Nephron progenitor cell (in vitro differentiated cells): ENCODE data around the gene KIF18B.

Source experiments
- DNase-seq: peaks from one replicate; pipeline ENCODE4 v3.0.0; 2021
- H3K27ac Mint-ChIP-seq: 2 replicates; pipeline ENCODE4 v1.8.0; 2021; ENCODE audit warnings: mild to moderate bottlenecking, moderate library complexity, mixed read lengths
- H3K27me3 Mint-ChIP-seq: 2 replicates; pipeline ENCODE4 v1.8.0; 2021; ENCODE audit warnings: mild to moderate bottlenecking, low read depth, mixed read lengths; ENCODE audit not compliant: poor library complexity
- H3K36me3 Mint-ChIP-seq: 2 replicates; pipeline ENCODE4 v1.8.0; 2021; ENCODE audit warnings: low read depth, mixed read lengths
- H3K4me1 Mint-ChIP-seq: 2 replicates; pipeline ENCODE4 v1.8.0; 2021; ENCODE audit warnings: mixed read lengths
- H3K4me3 Mint-ChIP-seq: 2 replicates; pipeline ENCODE4 v1.8.0; 2021; ENCODE audit warnings: mild to moderate bottlenecking, moderate library complexity, mixed read lengths
- H3K9me3 Mint-ChIP-seq: 2 replicates; pipeline ENCODE4 v1.8.0; 2021; ENCODE audit warnings: mild to moderate bottlenecking, moderate library complexity, mixed read lengths
- TF ChIP-seq, protein P1 (sequence below): fragments of 200-600 bp; sonication (generic); IDR thresholded peaks from 2 replicates; pipeline ENCODE4 v1.5.0; 2021; ENCODE audit warnings: antibody characterized with exemption

Gene KIF18B

DNA sequence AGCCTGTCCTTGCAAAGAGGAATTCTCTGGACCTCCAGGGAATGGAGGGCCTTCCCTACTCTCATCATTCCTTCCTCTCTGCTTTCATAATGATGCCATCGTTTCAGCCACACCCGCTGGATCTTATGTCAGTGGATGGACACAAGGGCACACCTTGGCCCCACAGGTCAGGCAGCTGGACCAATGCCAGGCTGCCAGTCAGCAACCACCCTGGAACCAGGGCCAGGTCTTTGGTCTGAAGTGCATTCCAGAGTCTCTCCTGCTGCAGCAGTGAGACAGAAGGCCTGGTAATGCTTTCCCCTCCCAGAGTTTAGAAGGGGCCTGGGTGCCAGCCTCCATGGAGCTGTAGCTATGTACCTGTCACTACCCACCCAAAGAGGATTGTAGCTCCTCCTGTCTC lies 13.1 kb upstream of the KIF18B start:
- TF ChIP-seq, protein P1, sequence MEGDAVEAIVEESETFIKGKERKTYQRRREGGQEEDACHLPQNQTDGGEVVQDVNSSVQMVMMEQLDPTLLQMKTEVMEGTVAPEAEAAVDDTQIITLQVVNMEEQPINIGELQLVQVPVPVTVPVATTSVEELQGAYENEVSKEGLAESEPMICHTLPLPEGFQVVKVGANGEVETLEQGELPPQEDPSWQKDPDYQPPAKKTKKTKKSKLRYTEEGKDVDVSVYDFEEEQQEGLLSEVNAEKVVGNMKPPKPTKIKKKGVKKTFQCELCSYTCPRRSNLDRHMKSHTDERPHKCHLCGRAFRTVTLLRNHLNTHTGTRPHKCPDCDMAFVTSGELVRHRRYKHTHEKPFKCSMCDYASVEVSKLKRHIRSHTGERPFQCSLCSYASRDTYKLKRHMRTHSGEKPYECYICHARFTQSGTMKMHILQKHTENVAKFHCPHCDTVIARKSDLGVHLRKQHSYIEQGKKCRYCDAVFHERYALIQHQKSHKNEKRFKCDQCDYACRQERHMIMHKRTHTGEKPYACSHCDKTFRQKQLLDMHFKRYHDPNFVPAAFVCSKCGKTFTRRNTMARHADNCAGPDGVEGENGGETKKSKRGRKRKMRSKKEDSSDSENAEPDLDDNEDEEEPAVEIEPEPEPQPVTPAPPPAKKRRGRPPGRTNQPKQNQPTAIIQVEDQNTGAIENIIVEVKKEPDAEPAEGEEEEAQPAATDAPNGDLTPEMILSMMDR, result no peak
- H3K36me3 Mint-ChIP-seq, result no peaks in the 10 kb centered on the region
- H3K9me3 Mint-ChIP-seq, result peaks cover 4% of the 10 kb centered on the region
- H3K4me3 Mint-ChIP-seq, result peak overlapping the region; percentile 50
- peaks cover 36% of the 10 kb centered on the region for H3K4me1 Mint-ChIP-seq
- peaks cover 37% of the 10 kb centered on the region for H3K27me3 Mint-ChIP-seq
- no peak overlapping the region for H3K27ac Mint-ChIP-seq
- DNase-seq, result no peak

DNA sequence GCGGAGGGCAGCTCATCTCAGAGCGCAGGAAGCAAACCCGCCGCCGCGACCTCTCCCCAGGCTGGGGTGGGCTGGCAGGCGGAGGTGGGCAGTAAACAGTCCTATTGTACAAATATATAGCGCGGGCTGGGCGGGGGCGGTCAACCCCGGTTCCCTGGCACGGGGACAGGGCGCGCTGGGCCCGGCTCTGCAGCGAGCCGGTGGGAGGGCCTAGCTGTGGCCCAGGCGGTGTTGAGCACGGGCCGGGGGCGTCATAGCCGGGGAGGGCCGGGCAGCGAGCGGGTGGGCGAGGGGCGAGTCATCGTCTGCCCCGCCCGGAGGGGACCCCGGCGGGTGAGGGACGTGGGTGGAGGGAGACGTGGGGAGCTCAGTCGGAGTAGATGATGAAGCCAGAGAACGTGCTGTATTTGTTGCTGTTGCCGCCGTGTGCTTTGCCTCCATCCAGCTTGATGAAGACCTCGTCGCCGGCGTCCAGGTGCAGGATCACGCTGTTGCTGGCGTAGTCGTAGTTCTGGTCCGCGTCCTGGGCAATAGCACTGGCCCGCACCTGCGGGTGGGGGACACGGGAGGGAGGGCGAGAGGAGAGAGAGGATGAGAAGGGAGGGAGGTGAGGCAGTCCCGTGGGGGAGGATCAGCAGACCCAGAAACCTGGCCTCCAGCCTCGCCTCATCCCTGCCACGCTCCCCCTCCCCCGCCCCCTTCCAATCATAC lies 12.4 kb upstream of the KIF18B start:
- Mint-ChIP-seq H3K4me1 (peaks cover 41% of the 10 kb centered on the region), H3K36me3 (no peaks in the 10 kb centered on the region), H3K27me3 (peaks cover 34% of the 10 kb centered on the region), H3K27ac (no peak overlapping the region), H3K9me3 (peaks cover 4% of the 10 kb centered on the region), H3K4me3 (no peak overlapping the region)
- no peak for DNase-seq
- TF ChIP-seq, protein P1, result no peak

DNA sequence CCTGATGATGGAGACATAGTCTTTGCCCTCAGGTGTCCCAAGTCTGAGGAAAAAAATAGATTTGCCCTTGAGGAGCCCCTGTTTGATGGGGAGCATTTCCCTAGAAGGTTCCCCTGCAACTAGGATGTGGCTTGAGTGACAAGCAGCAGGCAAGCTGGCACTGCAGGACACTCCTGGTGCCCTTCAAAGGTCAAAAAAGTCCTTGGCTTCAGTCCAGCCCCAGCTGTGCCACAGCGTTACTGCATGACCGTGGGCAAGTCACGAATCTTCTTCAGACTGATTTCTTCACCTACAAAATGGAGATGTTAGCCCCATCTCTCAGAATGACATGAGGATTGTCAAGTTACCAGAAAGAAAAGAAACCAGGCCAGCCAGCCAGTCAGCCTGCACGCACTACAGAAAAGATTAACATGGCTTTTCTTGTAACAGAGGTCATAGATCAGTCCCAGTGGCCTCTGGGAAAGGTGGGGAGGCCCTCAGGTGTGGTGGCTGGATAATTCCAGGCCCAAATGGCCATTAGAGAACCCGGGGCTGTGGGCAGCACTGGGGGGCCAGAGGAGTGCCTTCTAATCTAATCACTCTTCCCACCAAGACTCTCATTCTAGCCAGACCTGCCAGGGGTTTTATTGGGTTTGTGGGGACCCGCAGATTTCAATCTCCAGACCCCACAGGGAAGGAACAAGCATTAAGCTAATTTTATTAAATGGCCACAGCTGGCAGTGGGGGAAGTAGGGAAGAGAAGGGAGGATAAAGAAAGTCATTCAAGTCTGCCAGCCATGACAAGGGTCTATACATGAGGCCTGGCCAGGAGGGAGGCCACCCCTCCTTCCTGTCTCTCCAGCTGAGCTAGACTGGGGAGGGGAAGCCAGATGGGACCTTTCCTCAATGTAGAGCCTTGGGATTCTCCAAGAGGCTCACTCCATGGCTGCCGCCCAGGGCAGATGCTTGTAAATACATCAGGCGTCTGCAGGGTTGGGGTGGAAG lies 9.7 kb upstream of the KIF18B start:
- no peak for DNase-seq
- Mint-ChIP-seq H3K4me3 (no peak overlapping the region), H3K27ac (no peak overlapping the region), H3K27me3 (peaks cover 33% of the 10 kb centered on the region), H3K9me3 (no peaks in the 10 kb centered on the region), H3K4me1 (peaks cover 42% of the 10 kb centered on the region), H3K36me3 (no peaks in the 10 kb centered on the region)
- TF ChIP-seq, protein P1, result no peak

DNA sequence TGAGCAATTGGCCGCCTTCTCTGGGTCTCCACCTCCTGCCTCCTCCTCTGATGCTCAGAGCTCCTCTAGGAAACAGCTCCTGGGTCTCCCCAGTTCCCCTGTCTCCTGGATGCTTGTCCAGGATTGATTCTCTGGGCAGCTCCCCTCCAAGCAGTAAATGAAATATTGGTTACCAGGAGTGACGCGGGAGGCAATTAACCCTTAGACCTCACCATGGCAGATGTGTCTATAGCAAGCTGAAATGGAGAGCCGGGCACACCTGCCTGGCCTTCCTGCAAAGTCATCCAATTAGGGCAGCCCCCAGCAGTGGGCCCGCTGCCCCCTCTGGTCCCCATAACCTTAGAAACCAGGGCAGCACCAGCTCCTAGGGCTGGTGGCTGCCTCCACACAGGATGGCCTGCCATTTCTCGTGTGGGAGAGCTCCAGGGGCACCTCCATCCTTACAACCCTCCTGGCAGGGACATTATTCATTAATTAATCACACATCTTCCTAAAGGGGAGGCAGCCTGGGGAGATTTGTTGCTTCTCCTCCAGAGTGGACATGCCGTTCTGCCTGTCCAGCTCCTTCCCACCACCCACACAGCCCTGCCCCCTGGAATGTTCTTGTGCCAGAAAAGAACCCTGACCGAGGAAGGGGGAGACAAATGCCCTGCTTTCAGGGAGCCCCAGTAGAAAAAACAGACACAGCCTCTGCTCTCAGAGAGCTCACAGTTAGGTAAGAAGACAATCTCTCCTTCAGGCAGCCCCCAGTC lies 8.3 kb upstream of the KIF18B start:
- H3K27ac Mint-ChIP-seq, result peak overlapping the region; percentile 85

DNA sequence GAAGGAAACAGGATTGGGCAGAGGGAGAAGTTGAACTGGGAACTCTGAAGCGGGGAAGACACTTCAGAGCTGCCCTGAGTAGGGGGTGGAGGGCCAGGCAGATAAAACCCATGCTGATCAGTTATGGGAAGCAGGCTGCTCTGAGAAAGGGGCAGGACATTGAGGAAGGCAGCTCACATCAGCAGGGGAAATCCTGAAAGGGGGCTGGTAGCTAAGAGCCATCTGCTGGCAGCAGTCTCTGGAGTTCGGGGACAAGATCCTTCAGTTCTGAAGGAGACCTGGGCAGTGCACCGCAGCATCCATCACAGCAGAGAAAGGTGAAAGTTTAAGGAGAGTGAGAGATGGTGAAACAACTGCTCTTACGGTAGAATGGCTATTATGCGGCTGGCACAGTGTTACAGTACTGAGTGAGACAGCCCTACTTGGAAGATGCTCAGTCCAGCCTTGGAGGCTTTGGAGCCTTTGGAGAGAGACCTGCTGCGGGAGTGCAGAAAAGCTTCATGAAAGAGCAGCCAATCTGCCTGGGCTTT lies 5.4 kb upstream of the KIF18B start:
- Mint-ChIP-seq H3K4me3 (no peak overlapping the region), H3K4me1 (peaks cover 34% of the 10 kb centered on the region), H3K27me3 (peaks cover 44% of the 10 kb centered on the region), H3K9me3 (no peaks in the 10 kb centered on the region), H3K36me3 (no peaks in the 10 kb centered on the region), H3K27ac (no peak overlapping the region)
- no peak for DNase-seq
- TF ChIP-seq, protein P1, result no peak

More for the DNA sequence above, 8.3 kb upstream of the KIF18B start:
- peaks cover 40% of the 10 kb centered on the region for H3K27me3 Mint-ChIP-seq
- H3K4me1 Mint-ChIP-seq, result peaks cover 42% of the 10 kb centered on the region
- DNase-seq, result no peak
- no peaks in the 10 kb centered on the region for H3K9me3 Mint-ChIP-seq
- H3K4me3 Mint-ChIP-seq, result no peak overlapping the region
- no peaks in the 10 kb centered on the region for H3K36me3 Mint-ChIP-seq
- TF ChIP-seq, protein P1, result no peak
